ENCODE data around the gene MPPED1.

The MPPED1 gene

DNA sequence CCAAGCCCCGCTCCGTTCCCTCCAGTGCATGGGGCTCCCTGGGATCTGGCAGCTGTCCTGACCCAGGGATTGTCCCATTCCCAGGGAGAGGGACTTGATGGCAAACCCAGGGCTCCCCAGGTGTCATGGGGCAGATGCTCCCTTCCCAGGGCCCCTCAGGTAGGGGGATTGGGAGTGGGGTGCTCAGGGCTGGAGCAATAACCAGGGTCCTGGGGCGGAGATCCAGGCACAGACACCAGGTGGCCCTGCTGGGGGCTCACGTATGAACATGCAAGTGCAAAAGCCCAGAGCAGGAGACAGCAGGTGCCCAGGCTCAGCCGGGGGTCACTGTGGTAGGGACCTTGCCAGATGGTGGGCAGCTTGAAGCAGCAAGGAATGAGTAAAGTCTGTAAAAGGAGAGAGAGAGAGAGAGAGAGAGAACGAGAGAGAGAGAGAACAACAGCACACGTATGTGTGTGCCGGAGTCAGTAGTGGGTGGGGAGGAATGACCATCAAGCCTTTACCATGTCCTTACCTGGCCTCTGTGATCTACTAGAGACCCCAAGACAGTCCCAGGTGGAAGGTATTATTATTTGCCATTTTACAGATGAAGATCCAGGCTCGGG is 19.3 kb upstream of the MPPED1 start:
- no peak for DNase-seq

GRCh38 chr22:43393132-43393843 is 18.5 kb upstream of the MPPED1 start:
- DNase-seq: no peak

GRCh38 chr22:43393844-43394474 is 17.9 kb upstream of the MPPED1 start:
- no peak for DNase-seq

DNA sequence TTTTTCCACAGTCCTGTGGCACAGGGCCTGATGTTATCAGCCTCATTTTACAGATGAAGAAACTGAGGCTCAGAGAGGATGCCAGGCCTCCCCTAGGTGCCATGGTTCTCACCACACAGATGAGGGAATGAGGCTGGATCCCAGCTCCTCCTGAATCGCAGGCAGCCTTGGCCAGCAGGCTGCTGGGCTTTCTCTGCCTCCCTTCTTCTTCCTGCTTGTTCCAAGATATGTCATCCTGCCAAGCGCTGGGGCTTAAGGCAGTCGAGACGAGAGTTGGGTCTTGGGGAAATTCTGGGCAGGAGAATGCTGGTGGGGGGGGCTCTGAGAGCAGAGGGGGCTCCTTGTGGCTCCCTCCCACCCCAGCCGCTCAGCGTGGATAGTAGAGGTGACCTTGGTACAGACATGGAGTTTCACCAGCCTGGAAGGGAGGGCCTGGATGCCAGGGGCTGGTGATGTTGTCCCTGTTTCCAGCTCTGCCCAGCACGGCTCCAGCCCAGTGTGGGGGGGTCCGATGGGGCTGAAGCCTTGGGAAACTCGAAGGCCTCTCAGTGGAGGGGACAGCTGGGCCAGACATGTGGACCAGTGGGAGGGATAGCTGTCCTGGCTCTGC is 16.6 kb upstream of the MPPED1 start:
- no peak for DNase-seq

- no peak for DNase-seq
Observed at GRCh38 chr22:43396321-43396933, 15.4 kb upstream of the MPPED1 start.

DNA sequence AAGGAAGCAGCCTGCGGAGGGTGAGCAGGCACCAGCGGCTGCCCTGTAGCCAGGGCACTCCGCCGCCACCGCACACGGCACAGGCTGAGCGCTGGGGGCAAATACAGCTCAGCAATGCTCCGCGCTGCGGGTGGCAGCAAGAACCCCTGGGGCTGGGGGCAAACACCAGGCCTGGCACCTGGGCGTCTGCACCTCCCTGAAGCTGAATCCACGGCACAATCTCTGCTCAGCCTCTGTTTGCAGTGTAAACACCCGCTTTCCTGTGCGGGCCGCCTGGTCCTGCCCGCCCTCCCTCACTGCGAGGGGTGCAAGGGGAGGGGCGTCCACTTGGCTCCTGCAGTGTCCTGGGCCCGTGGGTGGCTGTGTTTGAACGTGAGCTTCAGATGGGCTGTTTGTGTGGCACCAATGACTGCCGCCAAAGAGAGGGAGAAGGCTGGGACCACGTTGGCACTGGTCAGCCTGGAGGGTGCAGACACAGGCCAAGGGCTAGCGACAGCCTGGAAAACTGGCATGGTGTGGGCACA is 14.8 kb upstream of the MPPED1 start:
- DNase-seq: no peak

- no peak for DNase-seq
Observed at GRCh38 chr22:43397766-43398165, 14.0 kb upstream of the MPPED1 start.

GRCh38 chr22:43398246-43398645 is 13.6 kb upstream of the MPPED1 start:
- no peak for DNase-seq

- no peak for DNase-seq
Observed at GRCh38 chr22:43398910-43399309, 12.9 kb upstream of the MPPED1 start.

DNA sequence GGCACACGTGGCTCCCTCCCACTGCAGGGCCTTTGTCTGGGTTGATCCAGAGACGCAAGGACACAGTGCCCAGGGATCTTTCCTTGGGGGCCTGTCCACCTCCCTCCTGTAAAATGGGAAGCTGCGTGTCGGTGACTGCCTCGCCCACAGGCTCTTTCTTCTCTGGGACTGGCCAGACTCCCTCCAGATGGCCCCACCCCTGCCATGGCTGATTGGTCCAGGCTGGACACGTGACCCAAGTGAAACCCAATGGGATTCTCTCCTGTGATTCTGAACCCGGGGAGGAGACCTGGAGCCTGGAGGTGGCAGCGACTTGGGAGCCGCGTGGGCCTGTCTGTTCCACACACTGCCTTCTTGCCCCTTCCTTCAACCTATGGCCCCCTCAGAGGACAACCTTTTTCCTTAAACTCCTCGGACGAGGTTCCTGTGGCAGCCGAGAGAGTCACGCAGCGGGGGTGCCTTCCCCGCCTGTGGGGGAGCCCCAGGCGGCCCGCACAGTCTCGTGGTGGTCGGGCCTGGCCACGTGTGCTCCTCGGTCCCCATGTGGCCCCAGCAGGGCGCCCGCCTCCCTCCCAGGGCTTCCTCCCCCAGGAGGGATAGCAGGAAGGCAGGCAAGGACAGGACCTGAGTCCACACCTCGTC is 12.4 kb upstream of the MPPED1 start:
- DNase-seq: no peak

GRCh38 chr22:43399980-43400358 is 11.8 kb upstream of the MPPED1 start:
- DNase-seq: no peak

GRCh38 chr22:43400449-43400848 is 11.4 kb upstream of the MPPED1 start:
- DNase-seq: no peak

GRCh38 chr22:43401233-43401632 is 10.6 kb upstream of the MPPED1 start:
- no peak for DNase-seq

DNA sequence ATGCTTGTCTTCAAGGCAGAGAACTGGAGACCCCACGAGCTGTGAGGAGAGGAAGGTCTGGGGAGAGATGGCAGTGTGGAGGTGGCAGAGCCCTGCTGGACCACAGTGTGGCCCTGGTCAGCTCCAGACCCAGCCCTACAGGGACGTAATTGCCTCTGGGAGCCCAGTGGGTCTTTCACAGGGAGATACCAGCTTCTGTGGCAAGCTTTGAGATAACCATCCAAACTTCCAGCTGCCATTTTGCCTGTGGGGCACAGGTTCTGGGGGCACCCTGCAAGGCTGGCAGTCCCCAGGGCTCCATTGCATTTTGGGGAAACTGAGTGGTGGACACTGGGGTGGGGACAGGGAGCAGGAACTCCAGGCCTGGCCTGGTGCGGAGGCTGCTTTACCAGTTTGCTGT is 10.2 kb upstream of the MPPED1 start:
- no peak for DNase-seq

DNA sequence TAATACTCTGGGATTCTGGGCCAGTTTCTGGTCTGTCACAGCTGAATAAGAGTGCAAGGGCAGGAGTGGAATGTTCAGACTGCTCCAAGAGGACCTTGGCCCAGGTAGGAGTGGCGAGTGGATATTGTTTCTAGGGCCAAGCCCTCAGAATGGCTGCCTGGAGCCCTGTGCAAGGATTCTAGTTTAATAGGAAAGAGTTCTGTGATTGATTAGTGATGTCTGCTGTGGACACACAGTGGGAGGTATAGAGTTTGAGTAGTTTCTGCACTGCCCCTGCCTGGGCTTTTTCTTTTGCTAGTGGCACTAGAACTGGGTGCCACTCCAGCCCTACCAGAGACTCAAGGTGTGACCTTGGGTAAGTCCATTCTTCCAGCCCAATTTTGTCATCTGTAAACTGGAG is 9.7 kb upstream of the MPPED1 start:
- DNase-seq: no peak

DNA sequence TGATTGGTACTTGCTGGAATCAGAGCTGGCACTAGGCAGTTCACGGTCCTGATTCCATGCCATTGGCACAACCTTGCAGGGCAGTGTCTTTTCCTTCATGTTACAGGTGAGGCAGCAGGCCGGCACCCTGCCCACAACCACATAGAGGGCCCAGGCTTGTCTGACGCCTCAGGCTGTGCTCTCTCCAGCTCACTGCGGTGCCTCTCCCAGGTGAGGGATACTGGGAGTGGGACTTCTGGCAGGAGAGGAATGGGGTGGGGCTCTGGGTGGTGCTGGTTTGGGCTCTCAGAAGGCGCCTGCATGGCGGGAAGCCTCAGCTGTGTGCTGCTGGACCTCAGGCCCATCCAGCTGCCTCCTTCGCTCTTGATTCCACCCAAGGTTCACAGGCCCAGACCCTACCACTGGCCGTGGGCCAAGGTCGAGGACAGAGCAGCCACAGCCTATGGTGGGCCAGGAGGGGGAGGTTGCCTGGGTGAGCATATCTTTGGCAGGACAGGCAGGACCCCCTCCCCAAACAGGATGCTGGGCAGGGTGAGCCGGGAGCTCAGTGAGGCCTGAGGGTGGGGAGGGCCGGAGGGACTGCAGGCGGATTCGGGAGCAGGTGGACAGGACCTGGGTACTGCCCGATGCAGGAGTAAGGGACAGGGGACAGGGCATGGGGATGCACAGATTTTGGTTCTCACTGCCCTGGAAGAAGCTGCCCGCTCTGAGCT is 7.0 kb upstream of the MPPED1 start:
- no peak for DNase-seq

- DNase-seq: no peak
Observed at GRCh38 chr22:43406186-43406790, 5.5 kb upstream of the MPPED1 start.

GRCh38 chr22:43407591-43407990 is 4.2 kb upstream of the MPPED1 start:
- DNase-seq: no peak

DNA sequence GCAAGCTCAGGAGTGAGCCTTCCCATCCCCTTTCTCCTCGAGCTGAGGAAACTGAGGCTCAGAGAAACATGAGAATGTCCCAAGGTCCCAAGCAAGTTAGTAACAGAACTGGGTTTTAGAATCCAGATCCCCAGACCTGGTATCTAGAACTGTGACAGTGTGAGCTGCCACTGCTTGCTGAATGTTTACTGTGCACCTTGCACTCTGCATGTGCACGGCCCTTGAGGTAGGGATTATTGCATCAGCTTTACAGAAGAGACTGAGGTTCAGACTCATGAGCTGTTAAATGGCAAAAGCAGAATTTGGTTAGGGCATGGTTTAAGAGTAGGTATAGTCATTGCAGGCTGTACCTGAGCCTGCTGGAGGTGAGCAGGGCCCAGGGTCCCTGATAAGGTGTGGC is 3.8 kb upstream of the MPPED1 start:
- DNase-seq: no peak

GRCh38 chr22:43409046-43409445 is 2.8 kb upstream of the MPPED1 start:
- DNase-seq: no peak

DNA sequence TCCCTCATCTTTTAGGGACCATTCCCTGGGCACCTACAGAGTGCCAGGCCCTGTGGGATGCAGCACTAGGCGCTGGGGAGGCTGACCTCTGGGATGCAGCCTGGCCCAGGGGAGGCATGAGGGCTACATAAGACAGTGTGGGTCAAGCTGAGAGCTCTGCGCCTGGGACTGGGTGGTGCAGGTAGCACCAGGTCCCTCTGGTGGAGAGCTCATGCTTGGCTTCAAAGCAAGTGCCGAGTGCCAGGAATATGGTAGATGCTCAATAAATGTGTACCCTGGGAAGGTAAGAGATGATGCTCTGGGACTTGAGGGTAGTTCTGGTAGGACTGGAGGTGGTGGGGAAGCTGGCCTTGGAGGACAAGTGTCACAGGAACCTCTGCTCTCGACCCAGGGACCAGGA is 2.0 kb upstream of the MPPED1 start:
- no peak for DNase-seq
